ENCODE measurements around the gene SGK1.

- no peak for TF ChIP-seq CTCF (IDR thresholded peaks at IDR 0.05)
- TF ChIP-seq POLR2A (IDR thresholded peaks at IDR 0.05): no peak
These were observed 140.2 kb downstream of the SGK1 start for GRCh38 chr6:134177753-134178160.
